RWPE2 (cell line): ENCODE data around the gene ZNF575.
A peak's percentile ranks its signal among the peaks of the same experiment; 100 is the strongest.

Experiments used
- ATAC-seq: fragments of 200-7000 bp; cut with Tn5 transposase; 3 replicates; pipeline ENCODE4 v1.9.1; 2021; ENCODE audit warnings: low read depth
- DNase-seq: peaks from one replicate; pipeline ENCODE4 v3.0.0-alpha.2; 2020; ENCODE audit warnings: low spot score
- H3K27ac ChIP-seq: fragments of 450-650 bp; 2 replicates; pipeline ENCODE4 v1.5.1; 2017; ENCODE audit warnings: mild to moderate bottlenecking; ENCODE audit not compliant: poor library complexity, severe bottlenecking
- H3K27me3 ChIP-seq: fragments of 250-450 bp; sonication (Bioruptor Pico); 2 replicates; pipeline ENCODE4 v1.5.1; 2021; ENCODE audit warnings: mild to moderate bottlenecking, moderate library complexity; ENCODE audit not compliant: insufficient read depth, poor library complexity, severe bottlenecking
- H3K36me3 ChIP-seq: fragments of 250-450 bp; sonication (Bioruptor Pico); 2 replicates; pipeline ENCODE4 v1.5.1; 2020; ENCODE audit warnings: low read depth, mild to moderate bottlenecking, moderate library complexity
- H3K4me1 ChIP-seq: fragments of 250-450 bp; sonication (Bioruptor Pico); 2 replicates; pipeline ENCODE4 v1.5.1; 2021; ENCODE audit warnings: mild to moderate bottlenecking, moderate library complexity; ENCODE audit not compliant: insufficient read depth, poor library complexity, severe bottlenecking
- H3K4me3 ChIP-seq: fragments of 250-450 bp; sonication (Bioruptor Pico); 2 replicates; pipeline ENCODE4 v1.5.1; 2021; ENCODE audit warnings: mild to moderate bottlenecking, moderate library complexity; ENCODE audit not compliant: severe bottlenecking
- H3K9me3 ChIP-seq: fragments of 250-450 bp; sonication (Bioruptor Pico); 2 replicates; pipeline ENCODE4 v1.5.1; 2021; ENCODE audit warnings: mild to moderate bottlenecking, moderate library complexity; ENCODE audit not compliant: severe bottlenecking
- TF ChIP-seq, protein P1 (sequence below): fragments of 450-650 bp; IDR thresholded peaks from one replicate; pipeline ENCODE4 v1.5.1; 2017; ENCODE audit warnings: mild to moderate bottlenecking, moderate library complexity; ENCODE audit not compliant: poor library complexity, severe bottlenecking

Gene ZNF575

DNA sequence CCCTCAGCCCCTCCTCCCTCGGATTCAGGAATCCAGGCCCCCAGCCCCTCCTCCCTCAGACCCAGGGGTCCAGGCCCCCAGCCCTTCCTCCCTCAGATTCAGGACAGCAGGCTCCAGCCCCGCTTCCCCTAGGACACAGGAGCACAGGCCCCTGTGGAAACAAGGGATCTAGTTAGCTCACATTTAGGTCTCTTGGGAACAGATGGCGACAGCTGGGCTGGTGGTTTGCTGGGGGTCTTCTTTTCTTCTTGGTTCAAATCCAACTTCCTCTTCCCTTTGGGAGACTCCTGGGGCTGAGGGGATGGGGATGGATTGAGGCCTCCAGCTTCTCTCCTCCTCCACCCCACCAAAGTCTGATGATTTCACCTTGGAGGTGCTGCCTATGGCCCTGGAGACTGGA is 19.6 kb downstream of the ZNF575 start:
- Histone ChIP-seq H3K36me3 (peaks cover 61% of the 10 kb centered on the region), H3K4me1 (no peaks in the 10 kb centered on the region), H3K27me3 (no peaks in the 10 kb centered on the region), H3K27ac (no peak overlapping the region), H3K9me3 (no peaks in the 10 kb centered on the region), H3K4me3 (no peak overlapping the region)
- ATAC-seq, result no peak
- TF ChIP-seq, protein P1, sequence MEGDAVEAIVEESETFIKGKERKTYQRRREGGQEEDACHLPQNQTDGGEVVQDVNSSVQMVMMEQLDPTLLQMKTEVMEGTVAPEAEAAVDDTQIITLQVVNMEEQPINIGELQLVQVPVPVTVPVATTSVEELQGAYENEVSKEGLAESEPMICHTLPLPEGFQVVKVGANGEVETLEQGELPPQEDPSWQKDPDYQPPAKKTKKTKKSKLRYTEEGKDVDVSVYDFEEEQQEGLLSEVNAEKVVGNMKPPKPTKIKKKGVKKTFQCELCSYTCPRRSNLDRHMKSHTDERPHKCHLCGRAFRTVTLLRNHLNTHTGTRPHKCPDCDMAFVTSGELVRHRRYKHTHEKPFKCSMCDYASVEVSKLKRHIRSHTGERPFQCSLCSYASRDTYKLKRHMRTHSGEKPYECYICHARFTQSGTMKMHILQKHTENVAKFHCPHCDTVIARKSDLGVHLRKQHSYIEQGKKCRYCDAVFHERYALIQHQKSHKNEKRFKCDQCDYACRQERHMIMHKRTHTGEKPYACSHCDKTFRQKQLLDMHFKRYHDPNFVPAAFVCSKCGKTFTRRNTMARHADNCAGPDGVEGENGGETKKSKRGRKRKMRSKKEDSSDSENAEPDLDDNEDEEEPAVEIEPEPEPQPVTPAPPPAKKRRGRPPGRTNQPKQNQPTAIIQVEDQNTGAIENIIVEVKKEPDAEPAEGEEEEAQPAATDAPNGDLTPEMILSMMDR, result no peak
- no peak for DNase-seq

DNA sequence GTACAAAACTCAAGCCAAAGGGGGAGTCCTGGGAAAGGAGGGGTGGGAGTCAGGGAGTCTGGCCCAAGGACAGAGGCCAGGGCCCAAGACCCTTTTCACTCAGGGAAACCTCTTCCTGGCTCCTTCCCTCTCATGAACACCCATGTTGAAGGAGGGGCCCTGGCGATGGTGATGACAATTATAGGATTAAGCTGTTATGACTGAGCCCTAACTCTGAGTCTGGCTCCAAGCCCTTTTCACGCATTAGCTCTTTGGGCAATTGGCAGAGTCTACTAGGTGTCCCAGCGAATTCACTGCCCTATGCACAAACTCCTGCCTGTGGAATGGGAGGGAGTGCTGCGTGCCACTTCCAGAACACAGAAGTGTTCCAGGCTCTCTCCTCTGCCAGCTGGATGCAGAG is 20.7 kb downstream of the ZNF575 start:
- ATAC-seq (no peak), DNase-seq (no peak)
- Histone ChIP-seq H3K27me3 (no peaks in the 10 kb centered on the region), H3K4me3 (no peak overlapping the region), H3K9me3 (no peaks in the 10 kb centered on the region), H3K36me3 (peaks cover 65% of the 10 kb centered on the region), H3K27ac (no peak overlapping the region), H3K4me1 (no peaks in the 10 kb centered on the region)
- TF ChIP-seq, protein P1, result no peak

DNA sequence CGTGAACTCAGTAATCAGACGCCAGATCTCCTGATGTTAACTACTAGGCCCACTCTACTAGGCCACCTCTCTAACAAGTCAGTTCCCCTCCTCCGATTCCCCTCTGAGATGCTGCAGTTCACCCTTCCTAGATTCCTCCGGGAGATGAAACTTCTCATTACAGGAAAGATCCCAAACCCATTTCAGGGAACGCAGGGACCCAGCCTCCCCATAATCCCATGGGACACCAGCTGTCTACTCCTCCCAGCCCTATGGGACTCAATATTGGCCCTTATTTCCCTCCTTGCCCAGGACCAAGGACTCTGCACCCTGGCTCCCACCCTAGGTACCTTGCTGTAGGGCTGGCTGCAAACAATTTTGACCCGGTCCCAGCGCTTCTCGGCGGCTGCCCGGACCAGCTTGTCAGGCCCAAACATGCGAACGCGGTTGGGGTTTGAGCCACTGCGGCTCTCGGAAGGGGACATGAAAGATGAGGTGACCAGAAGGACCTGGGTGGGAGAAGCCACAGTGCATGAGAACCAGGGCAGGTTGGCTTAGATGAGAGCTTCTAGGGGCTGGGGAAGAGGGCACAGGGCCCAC is 21.4 kb downstream of the ZNF575 start:
- Histone ChIP-seq H3K4me3 (no peak overlapping the region), H3K27me3 (no peaks in the 10 kb centered on the region), H3K27ac (no peak overlapping the region), H3K4me1 (no peaks in the 10 kb centered on the region), H3K9me3 (no peaks in the 10 kb centered on the region), H3K36me3 (peaks cover 65% of the 10 kb centered on the region)
- TF ChIP-seq, protein P1, result no peak
- DNase-seq (no peak), ATAC-seq (no peak)

DNA sequence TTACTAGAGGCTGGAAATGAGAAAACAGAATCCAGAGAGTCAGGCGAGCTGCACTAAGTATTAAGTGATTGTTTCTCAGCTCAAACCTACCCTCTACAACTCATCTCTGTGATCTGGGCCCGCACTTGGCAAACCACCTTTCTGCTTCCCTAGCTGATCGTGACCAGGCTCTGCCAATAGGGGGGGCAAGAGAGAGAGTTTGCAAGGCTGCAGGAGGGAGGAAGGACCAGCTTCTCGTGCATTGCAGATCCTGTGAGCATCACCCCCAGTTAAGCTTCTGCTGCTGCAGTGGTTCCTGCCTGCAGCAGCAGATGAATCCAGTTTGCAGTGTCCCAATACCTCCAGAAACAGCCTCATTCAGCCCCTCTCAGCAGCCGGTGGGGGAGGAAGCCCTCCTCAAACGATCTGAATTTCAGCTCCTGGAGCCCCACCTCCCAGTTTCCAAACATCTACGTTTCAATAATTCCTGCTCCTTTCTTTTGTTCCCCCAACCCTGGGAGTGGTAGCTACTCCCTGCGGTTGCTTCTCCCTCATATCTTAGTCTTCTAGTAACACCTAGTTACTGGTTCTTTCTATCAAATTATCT is 22.3 kb downstream of the ZNF575 start:
- H3K27ac ChIP-seq, result no peak overlapping the region
- H3K27me3 ChIP-seq, result no peaks in the 10 kb centered on the region
- TF ChIP-seq, protein P1, result peak; percentile 71
- ATAC-seq (peak; percentile 67; the same call in 2 of the 3 replicates), DNase-seq (no peak)
- no peaks in the 10 kb centered on the region for H3K4me1 ChIP-seq
- no peaks in the 10 kb centered on the region for H3K9me3 ChIP-seq
- H3K36me3 ChIP-seq, result peaks cover 63% of the 10 kb centered on the region
- H3K4me3 ChIP-seq, result no peak overlapping the region

DNA sequence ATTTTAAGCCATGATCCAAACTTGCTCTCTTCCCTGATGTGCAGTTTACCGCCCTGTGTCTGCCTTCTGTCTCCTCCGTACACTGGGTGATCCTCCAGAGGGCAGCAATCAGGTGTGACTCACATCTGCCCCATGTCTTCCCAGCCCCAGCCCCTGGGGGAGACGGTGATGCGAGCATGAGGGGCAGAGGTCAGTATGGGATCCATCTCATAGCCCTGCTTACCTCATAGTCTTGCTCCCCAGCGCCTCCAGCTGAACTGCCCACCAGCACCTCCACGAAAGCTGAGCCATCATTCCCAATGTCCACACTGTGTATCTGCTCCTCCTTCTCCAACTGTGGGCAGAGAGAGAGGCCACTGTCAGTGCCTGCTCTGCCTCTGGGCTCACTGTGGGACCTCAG is 27.7 kb downstream of the ZNF575 start:
- H3K4me1 ChIP-seq, result no peaks in the 10 kb centered on the region
- no peaks in the 10 kb centered on the region for H3K27me3 ChIP-seq
- no peak overlapping the region for H3K4me3 ChIP-seq
- ATAC-seq (0 out of 3 replicates have a peak, but pooled peaks have one; percentile 19), DNase-seq (no peak)
- TF ChIP-seq, protein P1, result no peak
- H3K9me3 ChIP-seq, result no peaks in the 10 kb centered on the region
- peaks cover 25% of the 10 kb centered on the region for H3K36me3 ChIP-seq
- H3K27ac ChIP-seq, result no peak overlapping the region
